MCF 10A (cell line): ENCODE measurements around the gene CPT1B. TPM values are rescaled to one million over a fixed set of nuclear protein-coding genes. Genes with fewer than 3 reads are reported as not detected.

Experiments
- Bru-seq: library from RNA; stranded (reverse); fragments of 400-500 nt; gene quantifications from one replicate; lab custom pipeline; 2021; lab: Mats Ljungman, UMichigan
- BruChase-seq, 2 experiments: library from RNA; stranded (reverse); fragments of 400-500 nt; gene quantifications; one replicate each; lab custom pipeline; 2021; lab: Mats Ljungman, UMichigan
- BruUV-seq: library from RNA; stranded (reverse); fragments of 400-500 nt; replicated peaks from 2 replicates; lab custom pipeline; 2021; lab: Mats Ljungman, UMichigan
- CTCF ChIA-PET: fragments of 300-600 bp; sonication (Branson Sonifier 250); formaldehyde crosslinking; extraction: SDS; loops from one replicate; lab custom pipeline; 2021; ENCODE audit warnings: antibody characterized with exemption, inconsistent platforms; lab: Yijun Ruan, JAX
- POLR2A ChIA-PET: fragments of 300-600, 350-650 bp; sonication (Branson Sonifier 250); formaldehyde crosslinking; extraction: SDS; loops from one replicate; lab custom pipeline; 2020; ENCODE audit warnings: antibody characterized with exemption, inconsistent platforms; lab: Yijun Ruan, JAX
- DNase-seq: peaks from one replicate; pipeline ENCODE4 v3.0.0-alpha.2; 2018; ENCODE audit not compliant: unreplicated experiment
- H3K27ac Mint-ChIP-seq: one replicate; pipeline ENCODE4 v1.8.0; 2022; ENCODE audit warnings: mild to moderate bottlenecking, low read depth, mixed read lengths; ENCODE audit not compliant: unreplicated experiment
- H3K27me3 Mint-ChIP-seq: one replicate; pipeline ENCODE4 v1.8.0; 2022; ENCODE audit warnings: mixed read lengths; ENCODE audit not compliant: insufficient read depth, unreplicated experiment
- H3K36me3 Mint-ChIP-seq: one replicate; pipeline ENCODE4 v1.8.0; 2022; ENCODE audit warnings: mild to moderate bottlenecking, moderate library complexity, mixed read lengths; ENCODE audit not compliant: insufficient read depth, unreplicated experiment
- H3K4me1 Mint-ChIP-seq: one replicate; pipeline ENCODE4 v1.8.0; 2022; ENCODE audit warnings: mixed read lengths; ENCODE audit not compliant: insufficient read depth, unreplicated experiment
- H3K4me3 Mint-ChIP-seq: one replicate; pipeline ENCODE4 v1.8.0; 2022; ENCODE audit warnings: mild to moderate bottlenecking, moderate library complexity, mixed read lengths; ENCODE audit not compliant: unreplicated experiment
- H3K9me3 Mint-ChIP-seq: one replicate; pipeline ENCODE4 v1.8.0; 2022; ENCODE audit warnings: mixed read lengths; ENCODE audit not compliant: unreplicated experiment
- intact Hi-C: fragments of 100-400 bp; cut with micrococcal nuclease; formaldehyde crosslinking; loops from 2 replicates; pipeline ENCODE4 v1.14.1; 2022
- long read RNA-seq: library from polyadenylated mRNA; stranded (forward); transcript quantifications from one replicate; pipeline ENCODE4 v2.0.0, GENCODE V29; 2022
- total RNA-seq: library from RNA; stranded (reverse); gene quantifications from 2 replicates; pipeline ENCODE4 v1.2.3, GENCODE V29; 2022
- TF ChIP-seq, protein P1 (sequence below): fragments of 200-600 bp; IDR thresholded peaks from one replicate; pipeline ENCODE4 v1.8.0; 2022; ENCODE audit warnings: antibody characterized with exemption, mild to moderate bottlenecking; ENCODE audit not compliant: unreplicated experiment

The CPT1B gene
- total RNA-seq (52.2 and 57.3 TPM in 2 replicates), Bru-seq, nascent RNA (percentile 62 among the genes with signal in this experiment), BruChase-seq, experiment 1, labeled RNA remaining after a 6-hour chase (percentile 88 among the genes with signal in this experiment), BruChase-seq, experiment 2, labeled RNA remaining after a 2-hour chase (percentile 77 among the genes with signal in this experiment)
- long read RNA-seq, partial matches to known transcripts = 3 of 6 reads
- long read RNA-seq, other reads (novel, unspliced or antisense) = 3 of 6 reads

DNA sequence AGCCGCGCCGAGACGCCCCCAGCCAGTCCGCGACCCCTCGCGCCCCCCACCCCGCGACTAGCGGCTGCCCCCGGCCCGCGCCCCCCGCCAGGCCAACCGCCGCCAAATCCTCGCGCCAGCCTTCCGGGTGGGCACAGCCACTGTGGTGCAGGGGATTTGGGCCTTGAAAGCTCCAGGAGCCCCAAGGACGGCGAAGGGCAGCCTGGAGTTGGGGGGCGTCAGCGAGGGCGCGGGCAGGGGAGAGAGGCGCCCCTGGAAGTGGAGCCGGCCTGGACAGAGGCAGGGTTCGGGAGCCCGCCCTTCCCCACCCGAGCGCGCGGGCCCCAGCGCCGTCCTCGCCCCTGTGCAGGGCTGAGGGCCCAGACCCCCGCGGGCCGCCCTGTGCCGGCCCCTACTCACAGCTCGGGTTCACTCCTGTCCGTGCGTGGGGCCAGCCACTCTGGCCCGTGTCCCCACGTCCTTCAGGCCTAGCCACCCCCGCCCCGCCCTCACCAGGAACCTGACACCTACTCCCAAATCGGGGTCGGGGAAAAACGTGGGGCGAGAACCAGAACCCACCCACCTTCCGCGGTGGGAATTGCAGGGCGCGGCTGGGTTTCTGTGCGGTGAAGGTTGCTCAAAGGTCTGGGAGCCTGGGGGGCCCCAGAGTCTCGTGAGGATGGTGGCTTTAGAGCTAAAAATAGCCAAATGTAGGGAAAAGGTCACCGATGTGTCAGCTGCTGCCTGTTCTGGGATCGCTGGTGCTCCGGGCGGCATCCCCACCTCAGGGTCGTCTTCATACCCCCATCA is at the start of gene CPT1B:
Gene CPT1B (minus strand): TSS at position 441 of the 789 bp plus-strand sequence. CDS start 512 bp downstream, outside the sequence.
- Mint-ChIP-seq H3K36me3 (peaks cover 25% of the 10 kb centered on the region), H3K4me3 (no peak within 1 kb of the TSS), H3K27ac (no peak within 1 kb of the TSS), H3K27me3 (no peaks in the 10 kb centered on the region), H3K4me1 (no peaks in the 10 kb centered on the region), H3K9me3 (no peaks in the 10 kb centered on the region)
- no peak for DNase-seq
- BruUV-seq = no TSS peak
- TF ChIP-seq, protein P1, sequence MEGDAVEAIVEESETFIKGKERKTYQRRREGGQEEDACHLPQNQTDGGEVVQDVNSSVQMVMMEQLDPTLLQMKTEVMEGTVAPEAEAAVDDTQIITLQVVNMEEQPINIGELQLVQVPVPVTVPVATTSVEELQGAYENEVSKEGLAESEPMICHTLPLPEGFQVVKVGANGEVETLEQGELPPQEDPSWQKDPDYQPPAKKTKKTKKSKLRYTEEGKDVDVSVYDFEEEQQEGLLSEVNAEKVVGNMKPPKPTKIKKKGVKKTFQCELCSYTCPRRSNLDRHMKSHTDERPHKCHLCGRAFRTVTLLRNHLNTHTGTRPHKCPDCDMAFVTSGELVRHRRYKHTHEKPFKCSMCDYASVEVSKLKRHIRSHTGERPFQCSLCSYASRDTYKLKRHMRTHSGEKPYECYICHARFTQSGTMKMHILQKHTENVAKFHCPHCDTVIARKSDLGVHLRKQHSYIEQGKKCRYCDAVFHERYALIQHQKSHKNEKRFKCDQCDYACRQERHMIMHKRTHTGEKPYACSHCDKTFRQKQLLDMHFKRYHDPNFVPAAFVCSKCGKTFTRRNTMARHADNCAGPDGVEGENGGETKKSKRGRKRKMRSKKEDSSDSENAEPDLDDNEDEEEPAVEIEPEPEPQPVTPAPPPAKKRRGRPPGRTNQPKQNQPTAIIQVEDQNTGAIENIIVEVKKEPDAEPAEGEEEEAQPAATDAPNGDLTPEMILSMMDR = no peak
- POLR2A ChIA-PET = interaction anchor here (1.1 to 1.3 kb wide), 2 partner anchors 13 to 41 kb away, joined by 3 to 9 read pairs; no protein-coding TSS in a partner anchor
- intact Hi-C loops = no loop called here
- CTCF ChIA-PET = interaction anchor here (0.6 to 1.5 kb wide), 3 partner anchors 12 to 33 kb away, joined by 3 to 5 read pairs (median 3); partner anchors contain the start of gene SYCE3

DNA sequence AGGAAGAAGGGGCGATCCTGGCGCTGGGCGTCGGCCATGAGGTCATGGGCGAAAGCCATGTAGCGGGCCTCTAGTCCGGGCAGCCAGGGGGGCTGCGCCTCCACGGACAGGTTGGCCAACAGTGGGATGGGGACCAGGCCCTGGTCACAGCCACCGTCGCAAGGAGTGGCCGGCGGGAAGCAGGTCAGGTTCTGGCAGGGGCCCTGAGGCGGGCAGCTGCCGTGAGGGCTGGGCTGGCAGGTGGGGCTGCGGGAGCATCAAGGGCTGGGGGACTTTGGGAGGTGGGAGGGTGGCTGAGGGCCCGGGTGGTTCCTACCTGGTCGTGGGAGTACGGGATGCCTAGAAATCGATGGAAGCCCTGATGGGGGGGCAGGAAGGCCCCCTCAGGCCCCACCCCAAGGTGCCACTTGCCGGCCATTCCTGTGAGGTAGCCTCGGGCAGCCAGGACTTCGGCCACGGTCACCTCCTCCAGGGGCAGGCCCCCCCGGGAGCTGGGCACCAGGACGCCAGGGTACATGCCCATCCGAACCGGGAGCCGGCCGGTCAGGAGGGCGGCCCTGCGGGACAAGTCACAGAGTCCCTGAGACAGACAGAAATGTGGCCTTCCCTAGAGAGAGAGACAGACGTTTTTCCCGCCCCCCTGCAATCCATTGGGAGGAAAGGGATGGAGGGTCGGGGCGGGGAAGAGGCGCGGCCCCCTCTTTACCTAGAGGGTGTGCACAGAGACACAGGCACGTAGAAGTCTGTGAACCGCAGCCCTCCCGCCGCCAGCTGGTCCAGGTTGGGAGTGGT is 48.8 kb upstream of the CPT1B start:
- ChIA-PET POLR2A (interaction anchor here (1.4 to 1.5 kb wide), 3 partner anchors 88 to 119 kb away, joined by 3 to 6 read pairs (median 4); partner anchors contain the start of genes LMF2 and SCO2), CTCF (interaction anchor here (5.8 kb wide), 1 partner anchor 65 kb away, joined by 46 read pairs; no protein-coding TSS in a partner anchor)
- intact Hi-C loops = no loop called here
- no TSS peak for BruUV-seq
- peak overlapping the region; percentile 80 for H3K4me3 Mint-ChIP-seq
- H3K9me3 Mint-ChIP-seq = no peaks in the 10 kb centered on the region
- peaks cover 6% of the 10 kb centered on the region for H3K36me3 Mint-ChIP-seq
- H3K27ac Mint-ChIP-seq = peak overlapping the region; percentile 61
- TF ChIP-seq, protein P1 = no peak
- H3K27me3 Mint-ChIP-seq = no peaks in the 10 kb centered on the region
- H3K4me1 Mint-ChIP-seq = peaks cover 24% of the 10 kb centered on the region
- DNase-seq = no peak

DNA sequence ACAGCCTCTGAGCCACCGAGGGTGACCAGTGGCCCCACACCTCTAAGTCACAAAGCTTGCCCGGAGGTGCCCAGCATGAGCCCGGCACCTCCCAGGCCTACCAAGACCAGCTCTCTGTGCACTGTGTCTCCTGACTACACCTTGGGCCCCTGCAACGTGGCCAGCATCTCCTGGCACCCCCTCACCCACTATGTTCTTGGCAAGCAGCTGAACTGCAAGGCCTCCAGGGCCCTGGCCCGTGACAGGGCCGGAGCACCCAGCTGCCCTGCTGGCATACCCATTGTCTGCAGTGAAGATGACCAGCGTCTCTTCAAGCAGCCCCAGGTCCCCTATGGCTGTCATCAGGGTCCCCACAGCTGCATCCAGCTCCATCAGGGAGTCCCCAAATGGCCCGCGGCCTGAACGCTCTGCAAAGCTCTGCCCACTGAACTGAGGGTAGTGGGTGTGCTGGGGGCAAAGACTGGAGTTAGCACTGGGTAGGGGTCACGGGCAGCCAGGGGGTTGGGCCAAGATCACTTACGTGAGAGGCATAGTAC is 48.2 kb upstream of the CPT1B start:
- POLR2A ChIA-PET = interaction anchor here (1.5 kb wide), 1 partner anchor 119 kb away, joined by 3 read pairs; the partner anchor contains the start of gene LMF2
- CTCF ChIA-PET = interaction anchor here (5.8 kb wide), 1 partner anchor 66 kb away, joined by 46 read pairs; no protein-coding TSS in a partner anchor
- intact Hi-C loops = no loop called here

More for the DNA sequence above, 48.2 kb upstream of the CPT1B start:
- Mint-ChIP-seq H3K4me3 (peak overlapping the region; percentile 80), H3K27ac (no peak overlapping the region), H3K4me1 (peaks cover 31% of the 10 kb centered on the region), H3K9me3 (no peaks in the 10 kb centered on the region), H3K27me3 (no peaks in the 10 kb centered on the region), H3K36me3 (peaks cover 8% of the 10 kb centered on the region)
- DNase-seq = no peak
- BruUV-seq = no TSS peak
- TF ChIP-seq, protein P1 = no peak
